HG03108 (cell line): ENCODE results near the gene HHLA2.

Experiments
- ATAC-seq: cut with Tn5 transposase; IDR thresholded peaks from one replicate; pipeline ENCODE4 v1.9.1; 2021; ENCODE audit warnings: moderate library complexity; ENCODE audit not compliant: unreplicated experiment

Gene HHLA2

GRCh38 chr3:108391917-108392593 lies 95.7 kb downstream of the HHLA2 start:
- no peak for ATAC-seq

GRCh38 chr3:108393128-108393900 lies 97.0 kb downstream of the HHLA2 start:
- ATAC-seq: no peak

GRCh38 chr3:108394016-108394415 lies 97.7 kb downstream of the HHLA2 start:
- ATAC-seq: no peak

- ATAC-seq: no peak
Measured at GRCh38 chr3:108394563-108394962, 98.2 kb downstream of the HHLA2 start.

GRCh38 chr3:108396336-108396735 lies 100.0 kb downstream of the HHLA2 start:
- no peak for ATAC-seq

GRCh38 chr3:108398510-108398909 lies 102.2 kb downstream of the HHLA2 start:
- no peak for ATAC-seq

- no peak for ATAC-seq
Measured at GRCh38 chr3:108401836-108402235, 105.5 kb downstream of the HHLA2 start.

- no peak for ATAC-seq
Measured at GRCh38 chr3:108403198-108403597, 106.8 kb downstream of the HHLA2 start.

- ATAC-seq: no peak
Measured at GRCh38 chr3:108403686-108404345, 107.5 kb downstream of the HHLA2 start.

GRCh38 chr3:108404368-108404767 lies 108.0 kb downstream of the HHLA2 start:
- ATAC-seq: no peak

GRCh38 chr3:108406063-108406660 lies 109.8 kb downstream of the HHLA2 start:
- ATAC-seq: no peak

GRCh38 chr3:108406661-108407206 lies 110.4 kb downstream of the HHLA2 start:
- peak; percentile 97 for ATAC-seq

- no peak for ATAC-seq
Measured at GRCh38 chr3:108407886-108408285, 111.5 kb downstream of the HHLA2 start.

GRCh38 chr3:108408883-108409799 lies 112.8 kb downstream of the HHLA2 start:
- ATAC-seq: no peak

- no peak for ATAC-seq
Measured at GRCh38 chr3:108409800-108410178, 113.4 kb downstream of the HHLA2 start.

- ATAC-seq: no peak
Measured at GRCh38 chr3:108410531-108410984, 114.2 kb downstream of the HHLA2 start.

- no peak for ATAC-seq
Measured at GRCh38 chr3:108412121-108412750, 115.9 kb downstream of the HHLA2 start.

GRCh38 chr3:108414007-108414406 lies 117.7 kb downstream of the HHLA2 start:
- no peak for ATAC-seq

- ATAC-seq: no peak
Measured at GRCh38 chr3:108415661-108416060, 119.3 kb downstream of the HHLA2 start.
